ENCODE data around the gene LRP5.
A peak's percentile ranks its signal among the peaks of the same experiment; 100 is the strongest.

DNA sequence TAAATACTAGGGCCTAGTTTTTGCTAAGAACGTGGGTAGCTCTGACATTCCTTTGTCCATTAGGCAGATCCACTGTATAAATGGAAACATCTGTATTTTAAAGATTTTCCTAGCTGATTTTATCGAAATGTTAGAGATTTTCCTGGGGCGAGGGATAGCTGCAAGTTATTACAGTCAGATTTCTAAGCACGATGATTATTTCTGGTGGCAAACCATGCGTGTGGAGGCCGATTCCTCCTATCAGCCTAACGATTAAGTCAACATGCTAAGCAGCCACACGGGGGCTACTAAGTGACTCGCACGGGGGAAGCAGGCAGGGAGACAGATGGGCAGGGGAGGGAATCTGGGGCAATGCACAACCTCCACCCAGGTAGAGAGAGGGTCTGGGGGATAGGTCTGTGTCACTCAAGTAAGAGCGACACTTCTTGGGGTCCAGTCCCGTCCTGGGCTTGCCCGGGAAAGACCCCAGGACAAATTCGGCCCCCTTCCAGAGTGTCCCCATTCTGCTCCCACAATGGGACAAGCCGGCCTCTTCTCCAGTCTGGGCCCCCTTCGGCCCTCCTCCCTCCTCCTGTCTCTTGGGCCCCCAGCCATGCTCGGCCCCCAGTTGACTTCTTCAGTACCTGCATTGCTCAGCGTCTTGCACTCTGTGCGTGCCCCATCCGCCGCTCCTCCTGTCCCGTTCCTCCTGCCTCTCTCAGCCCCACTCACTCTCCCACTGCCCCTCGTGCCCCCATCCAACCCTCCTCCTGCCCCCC is 41.2 kb upstream of the LRP5 start:
- peak; percentile 60 for TF ChIP-seq CTCF (IDR thresholded peaks at IDR 0.05; ENCODE audit: low read depth, low read length)
- TF ChIP-seq, protein P1, sequence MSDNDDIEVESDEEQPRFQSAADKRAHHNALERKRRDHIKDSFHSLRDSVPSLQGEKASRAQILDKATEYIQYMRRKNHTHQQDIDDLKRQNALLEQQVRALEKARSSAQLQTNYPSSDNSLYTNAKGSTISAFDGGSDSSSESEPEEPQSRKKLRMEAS (IDR thresholded peaks at IDR 0.05; ENCODE audit: low read depth, low read length), result peak; percentile 86
